ENCODE data around the gene DCUN1D2.

Gene DCUN1D2

GRCh38 chr13:113508521-113509254 is 18.2 kb upstream of the DCUN1D2 start:
- H3K4me3 ChIP-seq (ENCODE audit: control insufficient read depth, low read depth, low read length) = no peak overlapping the region
- DNase-seq (ENCODE audit: low read depth) = no peak
- no peak for TF ChIP-seq CTCF (IDR thresholded peaks at IDR 0.05; ENCODE audit: control insufficient read depth, insufficient read depth, low read depth, low read length, missing control alignments)

DNA sequence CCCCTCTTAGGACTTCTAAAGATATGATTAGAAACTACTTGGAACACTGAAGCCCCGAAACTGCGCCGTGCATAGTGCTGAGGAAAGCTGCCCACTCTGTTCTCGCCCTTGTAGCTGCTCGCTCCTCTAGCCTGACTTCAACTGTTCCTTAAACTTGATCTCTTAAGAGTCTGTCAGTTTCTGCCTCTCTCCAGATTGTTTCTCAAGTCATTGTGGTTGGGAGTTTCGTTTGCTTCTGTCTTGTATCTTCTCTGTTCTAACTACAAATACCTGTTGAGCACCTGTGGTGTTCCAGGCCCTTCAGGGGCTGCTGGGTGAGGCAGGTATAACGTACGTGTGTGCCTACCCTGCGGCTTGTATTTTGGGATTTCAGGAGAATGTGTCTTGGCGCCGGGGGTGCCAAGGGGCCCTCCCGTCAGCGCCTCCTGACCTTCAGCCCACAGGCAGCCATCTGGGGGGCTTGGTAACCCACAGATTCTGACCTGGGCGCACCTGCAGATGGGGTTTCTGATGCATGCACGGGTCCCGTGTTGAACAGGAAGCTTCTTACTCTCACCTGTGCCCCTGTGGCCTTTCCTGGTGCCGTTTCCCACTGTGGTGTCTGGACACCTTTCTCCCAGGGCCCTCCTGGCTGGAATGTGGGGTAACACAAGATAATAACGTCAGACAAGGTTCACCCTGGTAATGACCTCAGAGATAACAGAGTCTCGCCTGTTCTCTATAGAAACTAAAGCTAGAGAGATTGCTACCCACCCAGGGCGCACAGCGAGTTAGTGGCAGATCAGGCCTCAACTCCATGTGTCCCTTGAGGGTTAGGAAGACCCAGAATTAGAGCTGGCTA is 17.2 kb upstream of the DCUN1D2 start:
- no peak overlapping the region for H3K4me3 ChIP-seq (ENCODE audit: control insufficient read depth, low read depth, low read length)
- DNase-seq (ENCODE audit: low read depth) = no peak
- no peak for TF ChIP-seq CTCF (IDR thresholded peaks at IDR 0.05; ENCODE audit: control insufficient read depth, insufficient read depth, low read depth, low read length, missing control alignments)

- no peak for TF ChIP-seq CTCF (IDR thresholded peaks at IDR 0.05; ENCODE audit: control insufficient read depth, insufficient read depth, low read depth, low read length, missing control alignments)
- no peak overlapping the region for H3K4me3 ChIP-seq (ENCODE audit: control insufficient read depth, low read depth, low read length)
- DNase-seq (ENCODE audit: low read depth) = no peak
Observed at GRCh38 chr13:113506871-113507388, 16.4 kb upstream of the DCUN1D2 start.

- TF ChIP-seq CTCF (IDR thresholded peaks at IDR 0.05; ENCODE audit: control insufficient read depth, insufficient read depth, low read depth, low read length, missing control alignments) = no peak
- H3K4me3 ChIP-seq (ENCODE audit: control insufficient read depth, low read depth, low read length) = no peak overlapping the region
- DNase-seq (ENCODE audit: low read depth) = no peak
Observed at GRCh38 chr13:113506025-113506685, 15.6 kb upstream of the DCUN1D2 start.

- no peak for TF ChIP-seq CTCF (IDR thresholded peaks at IDR 0.05; ENCODE audit: control insufficient read depth, insufficient read depth, low read depth, low read length, missing control alignments)
- H3K4me3 ChIP-seq (ENCODE audit: control insufficient read depth, low read depth, low read length) = no peak overlapping the region
- no peak for DNase-seq (ENCODE audit: low read depth)
Observed at GRCh38 chr13:113502686-113503085, 12.2 kb upstream of the DCUN1D2 start.

GRCh38 chr13:113500530-113501265 is 10.2 kb upstream of the DCUN1D2 start:
- no peak overlapping the region for H3K4me3 ChIP-seq (ENCODE audit: control insufficient read depth, low read depth, low read length)
- TF ChIP-seq CTCF (IDR thresholded peaks at IDR 0.05; ENCODE audit: control insufficient read depth, insufficient read depth, low read depth, low read length, missing control alignments) = no peak
- DNase-seq (ENCODE audit: low read depth) = no peak
